SH-SY5Y (cell line): ENCODE data around the gene TEX35.

Experiments
- GATA2 ChIP-seq: IDR thresholded peaks from 2 replicates; pipeline ENCODE4 v1.6.1; 2011; ENCODE audit warnings: mild to moderate bottlenecking, low read depth, low read length
- GATA3 ChIP-seq: IDR thresholded peaks from 2 replicates; pipeline ENCODE4 v1.6.1; 2011; ENCODE audit warnings: low read depth, mild to moderate bottlenecking, low read length, moderate library complexity

GRCh38 chr1:178521241-178521640, 8.3 kb downstream of the TEX35 start:
- TF ChIP-seq GATA3 (no peak), GATA2 (no peak)
